Activated T-helper 1 cell treated with Interleukin-2 at 50 U/mL for 16 hours (primary cell): ENCODE data around the gene OPTN.

ENCODE experiments used
- DNase-seq: peaks from one replicate; pipeline ENCODE4 v3.0.0-alpha.2; 2020; ENCODE audit warnings: low read depth

OPTN gene

GRCh38 chr10:13184276-13184675 is 84.3 kb downstream of the OPTN start:
- DNase-seq = no peak

- DNase-seq = no peak
Measured at GRCh38 chr10:13184730-13185514, 85.0 kb downstream of the OPTN start.

GRCh38 chr10:13187135-13187534 is 87.2 kb downstream of the OPTN start:
- no peak for DNase-seq
